ENCODE measurements around the gene RGS19. TPM values are rescaled to one million over a fixed set of nuclear protein-coding genes. Genes with fewer than 3 reads are reported as not detected.

Gene RGS19
- total RNA-seq, 1 donor from 2014 or later: 2.0 TPM

GRCh38 chr20:64108731-64109681, 29.7 kb upstream of the RGS19 start:
- TF ChIP-seq CTCF (IDR thresholded peaks at IDR 0.05) (no peak), EZH2 (IDR thresholded peaks at IDR 0.05) (no peak), EZH2phosphoT487 (IDR thresholded peaks at IDR 0.05) (no peak)
- no peak overlapping the region for H3K27ac ChIP-seq
- peaks cover 3% of the 10 kb centered on the region for H3K27me3 ChIP-seq
- Mint-ChIP-seq H3K4me3 (no peak overlapping the region), H3K36me3 (no peaks in the 10 kb centered on the region), H3K9me3 (no peaks in the 10 kb centered on the region), H3K4me1 (peaks cover 2% of the 10 kb centered on the region), H3K27ac (no peak overlapping the region), H3K27me3 (ENCODE audit: insufficient read depth, low read depth) (peaks cover 20% of the 10 kb centered on the region)
- no peaks in the 10 kb centered on the region for H3K79me2 ChIP-seq (ENCODE audit: low read depth)
- H3K9me3 ChIP-seq (ENCODE audit: low read depth): no peaks in the 10 kb centered on the region
- no peak overlapping the region for H2AFZ ChIP-seq (replicated peaks)
- H3K4me2 ChIP-seq: no peak overlapping the region
- no peaks in the 10 kb centered on the region for H3F3A ChIP-seq (ENCODE audit: low read depth)
- no peak overlapping the region for H3K9ac ChIP-seq
- no peak for DNase-seq (ENCODE audit: low spot score)
- no peaks in the 10 kb centered on the region for H4K20me1 ChIP-seq (ENCODE audit: low read depth)
- no peak overlapping the region for H3K4me3 ChIP-seq
- no peaks in the 10 kb centered on the region for H3K36me3 ChIP-seq
- no peaks in the 10 kb centered on the region for H3K4me1 ChIP-seq

- DNase-seq (ENCODE audit: low spot score): no peak
These were observed 28.6 kb upstream of the RGS19 start for GRCh38 chr20:64107736-64108457.

More at GRCh38 chr20:64107736-64108457, 28.6 kb upstream of the RGS19 start:
- Histone ChIP-seq H3F3A (ENCODE audit: low read depth) (no peaks in the 10 kb centered on the region), H3K4me2 (no peak overlapping the region), H3K9me3 (ENCODE audit: low read depth) (no peaks in the 10 kb centered on the region), H3K79me2 (ENCODE audit: low read depth) (no peaks in the 10 kb centered on the region), H3K27me3 (peaks cover 14% of the 10 kb centered on the region), H2AFZ (replicated peaks) (no peak overlapping the region), H3K9ac (no peak overlapping the region), H3K36me3 (no peaks in the 10 kb centered on the region), H3K4me1 (no peaks in the 10 kb centered on the region), H3K27ac (no peak overlapping the region), H3K4me3 (no peak overlapping the region), H4K20me1 (ENCODE audit: low read depth) (peaks cover 9% of the 10 kb centered on the region)
- H3K4me1 Mint-ChIP-seq: peaks cover 10% of the 10 kb centered on the region
- peak overlapping the region; percentile 31 for H3K4me3 Mint-ChIP-seq
- H3K9me3 Mint-ChIP-seq: no peaks in the 10 kb centered on the region
- no peaks in the 10 kb centered on the region for H3K36me3 Mint-ChIP-seq
- TF ChIP-seq EZH2 (IDR thresholded peaks at IDR 0.05) (no peak), EZH2phosphoT487 (IDR thresholded peaks at IDR 0.05) (no peak), CTCF (IDR thresholded peaks at IDR 0.05) (no peak)
- peaks cover 23% of the 10 kb centered on the region for H3K27me3 Mint-ChIP-seq (ENCODE audit: insufficient read depth, low read depth)
- no peak overlapping the region for H3K27ac Mint-ChIP-seq
